Tibial nerve (tissue), 4 donors: ENCODE data around the gene CDH22.

Experiments used
- CTCF ChIP-seq, 5 experiments: fragments of 200-600 bp in 3 of 5; fragments of 450-650 bp in 2 of 5; sonication (generic) in 3 of 5; IDR thresholded peaks; one replicate each; pipeline ENCODE4 v1.5.1; 2016 to 2019; ENCODE audit warnings: antibody characterized with exemption in 5 of 5, mild to moderate bottlenecking in 3 of 5, moderate library complexity in 2 of 5
- EP300 ChIP-seq, 2 donors: sonication (generic); formaldehyde crosslinking; IDR thresholded peaks; one replicate each; pipeline ENCODE4 v1.6.1; 2017; ENCODE audit warnings: antibody characterized with exemption in 2 of 2, mild to moderate bottlenecking in 1 of 2
- POLR2A ChIP-seq, 2 donors: fragments of 450-650 bp; IDR thresholded peaks; one replicate each; pipeline ENCODE4 v1.6.1; 2017; ENCODE audit warnings: antibody characterized with exemption in 2 of 2, mild to moderate bottlenecking in 2 of 2, moderate library complexity in 2 of 2

GRCh38 chr20:46186210-46186609, 122.1 kb downstream of the CDH22 start:
- TF ChIP-seq CTCF (IDR thresholded peaks at IDR 0.05), result no peak
- TF ChIP-seq EP300 (IDR thresholded peaks at IDR 0.05), result no peak
- TF ChIP-seq POLR2A (IDR thresholded peaks at IDR 0.05), result no peak
